GM18909 (cell line): Measurements from ENCODE around the gene NR1H3.

ENCODE experiments used
- ATAC-seq: cut with Tn5 transposase; IDR thresholded peaks from one replicate; pipeline ENCODE4 v1.9.1; 2021; ENCODE audit warnings: mild to moderate bottlenecking; ENCODE audit not compliant: unreplicated experiment, poor library complexity

Gene NR1H3

GRCh38 chr11:47269002-47269828 is 11.4 kb downstream of the NR1H3 start:
- ATAC-seq = peak; percentile 53

GRCh38 chr11:47269829-47270305 is 12.1 kb downstream of the NR1H3 start, which contains the start of gene MADD:
Gene MADD (plus strand): TSS chr11:47270133.
- ATAC-seq = peak; percentile 72

GRCh38 chr11:47270331-47271271 is 12.8 kb downstream of the NR1H3 start:
- no peak for ATAC-seq

GRCh38 chr11:47271328-47271727 is 13.5 kb downstream of the NR1H3 start:
- no peak for ATAC-seq

- ATAC-seq = no peak
These were observed 14.3 kb downstream of the NR1H3 start for GRCh38 chr11:47271961-47272661.

GRCh38 chr11:47272706-47273105 is 14.9 kb downstream of the NR1H3 start:
- no peak for ATAC-seq

- ATAC-seq = no peak
These were observed 16.9 kb downstream of the NR1H3 start for GRCh38 chr11:47274495-47275235.

- ATAC-seq = no peak
These were observed 19.1 kb downstream of the NR1H3 start for GRCh38 chr11:47276923-47277322.

- no peak for ATAC-seq
These were observed 20.3 kb downstream of the NR1H3 start for GRCh38 chr11:47278058-47278457.

GRCh38 chr11:47278769-47279168 is 21.0 kb downstream of the NR1H3 start:
- no peak for ATAC-seq

GRCh38 chr11:47280099-47280498 is 22.3 kb downstream of the NR1H3 start:
- no peak for ATAC-seq

GRCh38 chr11:47280860-47281259 is 23.1 kb downstream of the NR1H3 start:
- ATAC-seq = no peak

- no peak for ATAC-seq
These were observed 24.7 kb downstream of the NR1H3 start for GRCh38 chr11:47282462-47282861.

GRCh38 chr11:47284151-47284550 is 26.4 kb downstream of the NR1H3 start:
- ATAC-seq = no peak

- ATAC-seq = no peak
These were observed 28.4 kb downstream of the NR1H3 start for GRCh38 chr11:47285969-47286770.

GRCh38 chr11:47288066-47288465 is 30.3 kb downstream of the NR1H3 start:
- no peak for ATAC-seq

GRCh38 chr11:47289856-47290255 is 32.1 kb downstream of the NR1H3 start:
- no peak for ATAC-seq

GRCh38 chr11:47295385-47295784 is 37.6 kb downstream of the NR1H3 start:
- no peak for ATAC-seq

- ATAC-seq = no peak
These were observed 38.2 kb downstream of the NR1H3 start for GRCh38 chr11:47296045-47296444.
